Activated CD8-positive, alpha-beta T cell treated with anti-CD3 and anti-CD28 coated beads for 36 hours (primary cell): ENCODE measurements around the gene ASB3. TPM values are rescaled to one million over a fixed set of nuclear protein-coding genes. Genes with fewer than 3 reads are reported as not detected.

ENCODE experiments used
- ATAC-seq: fragments of 200-7000 bp; cut with Tn5 transposase; one replicate; pipeline ENCODE4 v1.10.0; 2021; ENCODE audit warnings: mild to moderate bottlenecking, moderate library complexity
- CTCF ChIA-PET: fragments of 350-600 bp; sonication (Branson Sonifier 250); formaldehyde crosslinking; loops from one replicate; lab custom pipeline; 2021; ENCODE audit warnings: antibody characterized with exemption; lab: Charles Lee
- POLR2A ChIA-PET: fragments of 350-600 bp; sonication (Branson Sonifier 250); formaldehyde crosslinking; loops from one replicate; lab custom pipeline; 2021; ENCODE audit warnings: antibody characterized with exemption; lab: Charles Lee
- DNase-seq: peaks from one replicate; pipeline ENCODE4 v3.0.0-alpha.2; 2020
- H3K27ac Mint-ChIP-seq: one replicate; pipeline ENCODE4 v1.8.0; 2021; ENCODE audit warnings: mild to moderate bottlenecking, mixed read lengths
- H3K27me3 Mint-ChIP-seq: one replicate; pipeline ENCODE4 v1.8.0; 2021; ENCODE audit warnings: mixed read lengths
- H3K36me3 Mint-ChIP-seq: one replicate; pipeline ENCODE4 v1.8.0; 2021; ENCODE audit warnings: low read depth, mixed read lengths
- H3K4me1 Mint-ChIP-seq: one replicate; pipeline ENCODE4 v1.8.0; 2021; ENCODE audit warnings: low read depth, mixed read lengths
- H3K4me3 Mint-ChIP-seq: one replicate; pipeline ENCODE4 v1.8.0; 2021; ENCODE audit warnings: mild to moderate bottlenecking, moderate library complexity, mixed read lengths
- H3K9me3 Mint-ChIP-seq: one replicate; pipeline ENCODE4 v1.8.0; 2021; ENCODE audit warnings: mixed read lengths
- intact Hi-C: fragments of 100-400 bp; cut with micrococcal nuclease; formaldehyde crosslinking; loops from one replicate; pipeline ENCODE4 v1.10.0; 2022
- total RNA-seq, 2 experiments: library from RNA; stranded (reverse); gene quantifications; one replicate each; pipeline ENCODE4 v1.2.3, GENCODE V29; 2021
- TF ChIP-seq, protein P1 (sequence below): fragments of 200-600 bp; IDR thresholded peaks from one replicate; pipeline ENCODE4 v1.8.0; 2022; ENCODE audit warnings: antibody characterized with exemption, mild to moderate bottlenecking

Gene ASB3
- total RNA-seq, 2 experiments from 2014 or later = 22.9 to 25.3 TPM

DNA sequence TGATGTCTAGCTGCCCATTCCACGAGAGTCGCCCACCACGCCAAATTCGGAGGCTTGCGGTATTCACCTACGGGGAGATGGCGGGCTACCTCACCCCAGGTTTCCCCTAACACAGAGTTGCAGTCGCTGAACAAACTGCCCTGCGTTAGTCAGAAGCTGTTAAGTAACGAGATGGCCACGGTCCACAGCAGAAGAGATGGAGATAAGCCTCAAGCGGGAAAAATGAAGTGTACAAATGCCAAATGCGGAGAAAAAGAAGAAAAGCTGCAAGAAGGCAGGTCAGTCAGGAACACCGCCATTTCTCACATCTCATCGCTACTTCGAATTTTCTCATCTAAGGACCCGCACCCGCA is 425 bp downstream of the ASB3 start:
- ChIA-PET CTCF (interaction anchor here (0.6 to 2.6 kb wide), 4 partner anchors 10 to 768 kb away, joined by 3 to 16 read pairs (median 6); partner anchors contain the start of gene CHAC2), POLR2A (interaction anchor here (0.8 to 4.2 kb wide), 5 partner anchors 10 to 182 kb away, joined by 3 to 59 read pairs (median 3); partner anchors contain the start of gene CHAC2)
- H3K27me3 Mint-ChIP-seq = no peaks in the 10 kb centered on the region
- DNase-seq = peak; percentile 48
- peaks cover 8% of the 10 kb centered on the region for H3K36me3 Mint-ChIP-seq
- peak; percentile 19 for ATAC-seq
- TF ChIP-seq, protein P1, sequence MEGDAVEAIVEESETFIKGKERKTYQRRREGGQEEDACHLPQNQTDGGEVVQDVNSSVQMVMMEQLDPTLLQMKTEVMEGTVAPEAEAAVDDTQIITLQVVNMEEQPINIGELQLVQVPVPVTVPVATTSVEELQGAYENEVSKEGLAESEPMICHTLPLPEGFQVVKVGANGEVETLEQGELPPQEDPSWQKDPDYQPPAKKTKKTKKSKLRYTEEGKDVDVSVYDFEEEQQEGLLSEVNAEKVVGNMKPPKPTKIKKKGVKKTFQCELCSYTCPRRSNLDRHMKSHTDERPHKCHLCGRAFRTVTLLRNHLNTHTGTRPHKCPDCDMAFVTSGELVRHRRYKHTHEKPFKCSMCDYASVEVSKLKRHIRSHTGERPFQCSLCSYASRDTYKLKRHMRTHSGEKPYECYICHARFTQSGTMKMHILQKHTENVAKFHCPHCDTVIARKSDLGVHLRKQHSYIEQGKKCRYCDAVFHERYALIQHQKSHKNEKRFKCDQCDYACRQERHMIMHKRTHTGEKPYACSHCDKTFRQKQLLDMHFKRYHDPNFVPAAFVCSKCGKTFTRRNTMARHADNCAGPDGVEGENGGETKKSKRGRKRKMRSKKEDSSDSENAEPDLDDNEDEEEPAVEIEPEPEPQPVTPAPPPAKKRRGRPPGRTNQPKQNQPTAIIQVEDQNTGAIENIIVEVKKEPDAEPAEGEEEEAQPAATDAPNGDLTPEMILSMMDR = no peak
- H3K9me3 Mint-ChIP-seq = no peaks in the 10 kb centered on the region
- peak overlapping the region; percentile 92 for H3K4me3 Mint-ChIP-seq
- H3K4me1 Mint-ChIP-seq = peaks cover 47% of the 10 kb centered on the region
- H3K27ac Mint-ChIP-seq = peak overlapping the region; percentile 92
- intact Hi-C loops = no loop called here

DNA sequence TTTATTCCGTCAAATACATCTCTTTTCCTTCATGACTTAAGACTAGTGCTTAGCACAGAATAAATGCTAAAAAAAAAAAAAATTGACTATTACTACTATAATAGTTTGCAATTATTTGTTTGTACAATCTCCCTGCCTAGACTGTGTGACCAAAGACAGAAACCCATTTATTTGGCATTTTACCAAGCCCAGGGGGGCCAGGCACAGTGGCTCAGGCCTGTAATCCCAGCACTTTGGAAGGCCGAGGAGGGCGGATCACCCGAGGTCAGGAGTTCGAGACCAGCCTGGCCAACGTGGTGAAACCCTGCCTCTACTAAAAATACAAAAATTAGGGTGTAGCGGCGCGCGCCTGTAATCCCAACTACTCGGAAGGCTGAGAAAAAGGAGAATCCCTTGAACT is 1.4 kb downstream of the ASB3 start:
- Mint-ChIP-seq H3K4me1 (peaks cover 40% of the 10 kb centered on the region), H3K4me3 (peak overlapping the region; percentile 92)

DNA sequence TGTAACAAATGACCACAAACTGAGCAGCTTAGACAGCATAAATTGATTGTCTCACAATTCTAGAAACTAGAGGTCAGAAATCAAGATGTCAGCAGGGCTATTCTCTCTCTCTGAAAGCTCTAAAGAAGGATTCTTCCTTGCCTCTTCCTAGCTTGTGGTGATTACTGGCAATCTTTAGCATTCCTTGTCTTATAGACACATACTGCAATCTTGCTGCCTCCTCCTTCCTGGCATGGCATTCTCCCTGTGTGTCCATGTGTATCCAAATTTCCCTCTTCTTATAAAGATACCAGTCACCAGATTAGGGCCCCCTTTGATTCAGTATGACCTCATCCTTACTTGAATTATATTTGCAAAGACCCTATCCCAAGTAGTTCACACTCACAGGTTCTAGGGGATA is 2.3 kb downstream of the ASB3 start:
- intact Hi-C loops = no loop called here
- peaks cover 37% of the 10 kb centered on the region for H3K4me1 Mint-ChIP-seq
- ATAC-seq (no peak), DNase-seq (no peak)
- TF ChIP-seq, protein P1 = no peak
- POLR2A ChIA-PET = interaction anchor here (0.9 to 4.2 kb wide), 2 partner anchors 8 to 16 kb away, joined by 3 to 59 read pairs; partner anchors contain the start of gene CHAC2
- no peaks in the 10 kb centered on the region for H3K9me3 Mint-ChIP-seq
- H3K36me3 Mint-ChIP-seq = peaks cover 20% of the 10 kb centered on the region
- CTCF ChIA-PET = interaction anchor here (2.6 kb wide), 1 partner anchor 17 kb away, joined by 16 read pairs; the partner anchor contains the start of gene CHAC2
- peak overlapping the region; percentile 72 for H3K27ac Mint-ChIP-seq
- peak overlapping the region; percentile 92 for H3K4me3 Mint-ChIP-seq
- no peaks in the 10 kb centered on the region for H3K27me3 Mint-ChIP-seq

More for the DNA sequence above, 1.4 kb downstream of the ASB3 start:
- TF ChIP-seq, protein P1 = no peak
- intact Hi-C loops = no loop called here
- H3K36me3 Mint-ChIP-seq = peaks cover 12% of the 10 kb centered on the region
- ATAC-seq (no peak), DNase-seq (no peak)
- ChIA-PET POLR2A (interaction anchor here (0.9 to 4.2 kb wide), 2 partner anchors 9 to 17 kb away, joined by 3 to 59 read pairs; partner anchors contain the start of gene CHAC2), CTCF (interaction anchor here (1.2 to 2.6 kb wide), 2 partner anchors 9 to 18 kb away, joined by 8 to 16 read pairs; partner anchors contain the start of gene CHAC2)
- H3K9me3 Mint-ChIP-seq = no peaks in the 10 kb centered on the region
- peak overlapping the region; percentile 70 for H3K27ac Mint-ChIP-seq
- H3K27me3 Mint-ChIP-seq = no peaks in the 10 kb centered on the region

DNA sequence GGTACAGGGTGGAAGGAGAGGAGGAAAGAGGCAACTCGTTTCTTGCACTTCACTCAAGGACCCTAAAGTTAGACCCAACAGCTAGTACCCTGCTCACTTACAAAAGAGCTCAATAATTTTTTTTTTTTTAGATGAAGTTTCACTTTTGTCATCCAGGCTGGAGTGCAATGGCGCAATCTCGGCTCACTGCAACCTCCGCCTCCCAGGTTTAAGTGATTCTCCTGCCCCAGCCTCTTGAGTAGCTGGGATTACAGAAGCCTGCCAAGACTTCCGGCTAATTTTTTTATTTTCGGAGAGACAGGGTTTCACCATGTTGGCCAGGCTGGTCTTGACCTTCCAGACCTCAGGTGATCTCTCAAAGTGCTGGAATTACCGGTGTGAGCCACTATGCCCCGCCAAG is 4.1 kb downstream of the ASB3 start:
- ATAC-seq = no peak
- H3K27ac Mint-ChIP-seq = no peak overlapping the region
- TF ChIP-seq, protein P1 = no peak
- H3K9me3 Mint-ChIP-seq = no peaks in the 10 kb centered on the region
- CTCF ChIA-PET = interaction anchor here (1.2 kb wide), 1 partner anchor 14 kb away, joined by 5 read pairs; no protein-coding TSS in a partner anchor
- no peak overlapping the region for H3K4me3 Mint-ChIP-seq
- POLR2A ChIA-PET = no interaction called here
- H3K4me1 Mint-ChIP-seq = peaks cover 38% of the 10 kb centered on the region
- H3K36me3 Mint-ChIP-seq = peaks cover 30% of the 10 kb centered on the region
- no peaks in the 10 kb centered on the region for H3K27me3 Mint-ChIP-seq
- no peak for DNase-seq
- intact Hi-C loops = no loop called here

DNA sequence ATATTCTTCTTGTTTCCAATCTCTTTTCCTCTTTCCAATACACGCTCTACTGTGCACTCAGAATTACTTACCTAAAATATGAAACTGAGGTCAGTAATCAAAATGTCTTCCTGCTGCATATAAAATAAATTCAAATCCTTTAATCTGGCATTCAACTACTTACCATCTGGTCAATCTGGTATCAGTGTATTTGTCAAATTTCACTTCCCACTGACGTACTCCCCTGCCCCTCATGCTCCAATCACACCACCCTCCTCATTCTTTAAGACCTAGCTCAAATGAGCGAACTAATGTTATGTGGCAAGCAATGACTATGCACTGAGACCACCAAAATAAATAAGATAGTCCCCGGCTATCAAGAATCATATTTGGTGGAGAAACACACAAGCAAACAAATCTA is 6.7 kb downstream of the ASB3 start:
- Mint-ChIP-seq H3K9me3 (no peaks in the 10 kb centered on the region), H3K4me1 (peaks cover 43% of the 10 kb centered on the region), H3K4me3 (no peak overlapping the region), H3K27me3 (no peaks in the 10 kb centered on the region), H3K36me3 (peaks cover 43% of the 10 kb centered on the region), H3K27ac (no peak overlapping the region)
- TF ChIP-seq, protein P1 = no peak
- POLR2A ChIA-PET = interaction anchor here (0.6 to 1.8 kb wide), 3 partner anchors 10 to 196 kb away, joined by 3 to 7 read pairs (median 4); partner anchors contain the start of gene CHAC2
- ATAC-seq = no peak
- intact Hi-C loops = no loop called here
- CTCF ChIA-PET = interaction anchor here (2.0 kb wide), 1 partner anchor 11 kb away, joined by 6 read pairs; no protein-coding TSS in a partner anchor
- no peak for DNase-seq
